Kidney (tissue), 14 donors: ENCODE data around the gene MYOD1. TPM values are rescaled to one million over a fixed set of nuclear protein-coding genes. Genes with fewer than 3 reads are reported as not detected.

Experiments
- DNase-seq, 5 donors: peaks; one replicate each; pipeline ENCODE4 v3.0.0-alpha.2; 2013 to 2020
- FAIRE-seq: peaks from 2 replicates; lab custom pipeline; 2012; peaks lifted over from hg19 to GRCh38; lab: Jason Lieb, UNC
- H3K27ac ChIP-seq, 2 donors: one replicate each; pipeline ENCODE4 v1.7.0; 2013; ENCODE audit warnings: low read depth in 2 of 2, low read length in 2 of 2, inconsistent platforms in 1 of 2
- H3K27me3 ChIP-seq: one replicate; pipeline ENCODE4 v1.7.1; 2013; ENCODE audit warnings: low read length, inconsistent platforms; ENCODE audit not compliant: control insufficient read depth, insufficient read depth
- H3K36me3 ChIP-seq, 3 donors: one replicate each; pipeline versions ENCODE4 v1.7.0 to v1.7.1; 2013; ENCODE audit warnings: low read length in 3 of 3, control low read depth in 1 of 3, inconsistent platforms in 1 of 3; ENCODE audit not compliant: insufficient read depth in 3 of 3, control insufficient read depth in 2 of 3
- H3K4me1 ChIP-seq, 3 donors: one replicate each; pipeline versions ENCODE4 v1.7.0 to v1.7.1; 2013; ENCODE audit warnings: low read length in 3 of 3, inconsistent platforms in 1 of 3, low read depth in 1 of 3; ENCODE audit not compliant: control insufficient read depth in 2 of 3, insufficient read depth in 2 of 3
- H3K4me3 ChIP-seq, 3 donors: one replicate each; pipeline versions ENCODE4 v1.7.0 to v1.8.1; 2013; ENCODE audit warnings: low read length in 3 of 3, control low read depth in 1 of 3, inconsistent platforms in 1 of 3
- H3K9ac ChIP-seq, 3 donors: one replicate each; pipeline versions ENCODE4 v1.7.0 to v1.7.1; 2013; ENCODE audit warnings: low read length in 3 of 3, control low read depth in 1 of 3, inconsistent platforms in 1 of 3
- H3K9me3 ChIP-seq, 3 donors: one replicate each; pipeline versions ENCODE4 v1.7.0 to v1.7.1; 2013; ENCODE audit warnings: low read length in 3 of 3, control low read depth in 1 of 3, inconsistent platforms in 1 of 3; ENCODE audit not compliant: control insufficient read depth in 2 of 3, insufficient read depth in 1 of 3
- CTCF ChIP-seq: IDR thresholded peaks from 3 replicates; pipeline ENCODE4 v1.5.1; 2012; ENCODE audit warnings: mild to moderate bottlenecking, moderate library complexity, borderline replicate concordance; ENCODE audit not compliant: insufficient read depth; ENCODE audit errors: extremely low read depth
- intact Hi-C: fragments of 100-400 bp; cut with DNase I; formaldehyde crosslinking; loops from one replicate; pipeline ENCODE4 v1.11.1; 2022
- polyA plus RNA-seq: library from polyadenylated mRNA; stranded (reverse); fragments of 350-450 nt; fragmentation: Illumina TruSeq; extraction: RNeasy Lipid Tissue Mini Kit (QIAGEN cat#74804); gene quantifications from one replicate; pipeline ENCODE4 v1.2.3, GENCODE V29; 2014; ENCODE audit warnings: low read depth, low replicate concordance; ENCODE audit not compliant: insufficient read depth
- total RNA-seq: library from RNA; stranded (reverse); fragmentation: NEBNext Ultra II Directional; extraction: Animal tissue kit (Norgen Biotek cat#: 25700); gene quantifications from one replicate; pipeline ENCODE4 v1.2.1, GENCODE V29; 2021
- donor health status: control.
- donor health status: control.
- donor health status: control.
- donor health status: control.
- donor health status: control.
- donor health status: DM: yes; HTN: yes; CAD: no.
- donor health status: Normal renal cell carcinoma (clear cell type).

Gene MYOD1
- total and polyA plus RNA-seq, 2 donors from 2014 or later: not detected

GRCh38 chr11:17748761-17749721, 29.7 kb downstream of the MYOD1 start:
- Histone ChIP-seq H3K9ac (no peak overlapping the region), H3K9me3 (no peaks in the 10 kb centered on the region), H3K4me1 (no peaks in the 10 kb centered on the region), H3K27ac (no peak overlapping the region), H3K27me3 (no peaks in the 10 kb centered on the region), H3K4me3 (no peak overlapping the region), H3K36me3 (no peaks in the 10 kb centered on the region)
- DNase-seq: peak in 2 of 5 donors; percentile 16 to 46
- no peak for TF ChIP-seq CTCF
- intact Hi-C loops: no loop called here
- no peak for FAIRE-seq

GRCh38 chr11:17750013-17750800, 30.8 kb downstream of the MYOD1 start:
- TF ChIP-seq CTCF: no peak
- no peaks in the 10 kb centered on the region for H3K9me3 ChIP-seq
- H3K36me3 ChIP-seq: no peaks in the 10 kb centered on the region
- DNase-seq (peak in 2 of 5 donors; percentile 16 to 35), FAIRE-seq (no peak)
- intact Hi-C loops: no loop called here
- no peaks in the 10 kb centered on the region for H3K4me1 ChIP-seq
- no peak overlapping the region for H3K9ac ChIP-seq
- no peaks in the 10 kb centered on the region for H3K27me3 ChIP-seq
- H3K4me3 ChIP-seq: no peak overlapping the region
- no peak overlapping the region for H3K27ac ChIP-seq

GRCh38 chr11:17750801-17751165, 31.4 kb downstream of the MYOD1 start:
- no peak overlapping the region for H3K9ac ChIP-seq
- FAIRE-seq (no peak), DNase-seq (no peak)
- no peaks in the 10 kb centered on the region for H3K27me3 ChIP-seq
- TF ChIP-seq CTCF: no peak
- intact Hi-C loops: no loop called here
- H3K36me3 ChIP-seq: no peaks in the 10 kb centered on the region
- H3K9me3 ChIP-seq: no peaks in the 10 kb centered on the region
- H3K27ac ChIP-seq: no peak overlapping the region
- H3K4me3 ChIP-seq: no peak overlapping the region
- no peaks in the 10 kb centered on the region for H3K4me1 ChIP-seq
